Astrocyte (in vitro differentiated cells and primary cell): ENCODE measurements around the gene MIOS.

Source experiments
- CTCF ChIP-seq: IDR thresholded peaks from 2 replicates; pipeline ENCODE4 v1.5.1; 2011; ENCODE audit warnings: low read depth, mild to moderate bottlenecking, inconsistent platforms, low read length, moderate library complexity; ENCODE audit not compliant: insufficient read depth
- EZH2 ChIP-seq: IDR thresholded peaks from 2 replicates; pipeline ENCODE4 v1.6.1; 2012; ENCODE audit warnings: mild to moderate bottlenecking, low read length, inconsistent platforms; ENCODE audit not compliant: insufficient read depth

- TF ChIP-seq CTCF (no peak), EZH2 (no peak)
Measured at GRCh38 chr7:7607010-7607409, 40.3 kb downstream of the MIOS start.
